ENCODE data around the gene AQP7.
"Not testable (repeated sequence)": the region's sequence is repeated elsewhere in the genome, so short reads cannot be mapped to it uniquely, and the experiment has no call there.

The AQP7 gene

GRCh38 chr9:33399047-33399446 lies 3.3 kb downstream of the AQP7 start:
- DNase-seq (ENCODE audit: insufficient read length, low spot score); FAIRE-seq: not testable (repeated sequence)

- not testable (repeated sequence) for FAIRE-seq; DNase-seq (ENCODE audit: insufficient read length, low spot score)
Measured at GRCh38 chr9:33397801-33398200, 4.6 kb downstream of the AQP7 start.

- DNase-seq (ENCODE audit: insufficient read length, low spot score); FAIRE-seq: not testable (repeated sequence)
Measured at GRCh38 chr9:33395159-33395879, 7.0 kb downstream of the AQP7 start.

GRCh38 chr9:33393986-33394385 lies 8.4 kb downstream of the AQP7 start:
- not testable (repeated sequence) for FAIRE-seq

GRCh38 chr9:33393581-33393980 lies 8.8 kb downstream of the AQP7 start:
- FAIRE-seq: no peak

More at GRCh38 chr9:33393986-33394385, 8.4 kb downstream of the AQP7 start:
- not testable (repeated sequence) for DNase-seq (ENCODE audit: insufficient read length, low spot score)

GRCh38 chr9:33392591-33393021 lies 9.8 kb downstream of the AQP7 start:
- not testable (repeated sequence) for DNase-seq (ENCODE audit: insufficient read length, low spot score); FAIRE-seq

More at GRCh38 chr9:33393581-33393980, 8.8 kb downstream of the AQP7 start:
- DNase-seq (ENCODE audit: insufficient read length, low spot score): no peak

- not testable (repeated sequence) for DNase-seq (ENCODE audit: insufficient read length, low spot score); FAIRE-seq
Measured at GRCh38 chr9:33391111-33391771, 11.1 kb downstream of the AQP7 start.

GRCh38 chr9:33388110-33388994 lies 14.0 kb downstream of the AQP7 start:
- DNase-seq (ENCODE audit: insufficient read length, low spot score): no peak
- no peak for FAIRE-seq

GRCh38 chr9:33386998-33387397 lies 15.4 kb downstream of the AQP7 start:
- DNase-seq (ENCODE audit: insufficient read length, low spot score); FAIRE-seq: not testable (repeated sequence)

- FAIRE-seq; DNase-seq (ENCODE audit: insufficient read length, low spot score): not testable (repeated sequence)
Measured at GRCh38 chr9:33386641-33386996, 15.7 kb downstream of the AQP7 start.

- FAIRE-seq; DNase-seq (ENCODE audit: insufficient read length, low spot score): not testable (repeated sequence)
Measured at GRCh38 chr9:33385979-33386640, 16.3 kb downstream of the AQP7 start.

- DNase-seq (ENCODE audit: insufficient read length, low spot score); FAIRE-seq: not testable (repeated sequence)
Measured at GRCh38 chr9:33385536-33385935, 16.8 kb downstream of the AQP7 start.

GRCh38 chr9:33383396-33383795 lies 19.0 kb downstream of the AQP7 start:
- not testable (repeated sequence) for DNase-seq (ENCODE audit: insufficient read length, low spot score); FAIRE-seq

- not testable (repeated sequence) for FAIRE-seq; DNase-seq (ENCODE audit: insufficient read length, low spot score)
Measured at GRCh38 chr9:33382397-33382796, 20.0 kb downstream of the AQP7 start.

GRCh38 chr9:33381231-33381791 lies 21.1 kb downstream of the AQP7 start:
- FAIRE-seq: no peak
- no peak for DNase-seq (ENCODE audit: insufficient read length, low spot score)

GRCh38 chr9:33380390-33381094 lies 21.8 kb downstream of the AQP7 start:
- DNase-seq (ENCODE audit: insufficient read length, low spot score) (no peak), FAIRE-seq (no peak)

- DNase-seq (ENCODE audit: insufficient read length, low spot score) (no peak), FAIRE-seq (no peak)
Measured at GRCh38 chr9:33379666-33380389, 22.5 kb downstream of the AQP7 start.

- DNase-seq (ENCODE audit: insufficient read length, low spot score): no peak
- no peak for FAIRE-seq
Measured at GRCh38 chr9:33378121-33378795, 24.1 kb downstream of the AQP7 start.
